DND-41 (cell line): ENCODE measurements around the gene B4GALT1.

Experiments
- CTCF ChIP-seq: IDR thresholded peaks from 2 replicates; pipeline ENCODE4 v1.5.1; 2012; ENCODE audit warnings: borderline replicate concordance, low read length, moderate library complexity, mild to moderate bottlenecking; ENCODE audit not compliant: poor library complexity, severe bottlenecking; ENCODE audit errors: extremely low read depth
- EZH2 ChIP-seq: IDR thresholded peaks from 3 replicates; pipeline ENCODE4 v1.6.1; 2012; ENCODE audit warnings: borderline replicate concordance, low read depth, mild to moderate bottlenecking, moderate library complexity, low read length, inconsistent platforms; ENCODE audit not compliant: severe bottlenecking

GRCh38 chr9:33129886-33130881, 37.0 kb downstream of the B4GALT1 start:
- TF ChIP-seq CTCF = no peak
- TF ChIP-seq EZH2 = no peak
